Esophagus (tissue), 2 donors: Measurements from ENCODE around the gene USP47. TPM values are rescaled to one million over a fixed set of nuclear protein-coding genes. Genes with fewer than 3 reads are reported as not detected.

Experiments
- H3K27ac ChIP-seq, 2 donors: one replicate each; pipeline ENCODE4 v1.5.1; 2013; ENCODE audit warnings: low read depth in 2 of 2, mild to moderate bottlenecking in 2 of 2, inconsistent platforms in 1 of 2, low read length in 1 of 2, moderate library complexity in 1 of 2
- H3K27me3 ChIP-seq, 2 donors: one replicate each; pipeline ENCODE4 v1.6.1; 2013; ENCODE audit warnings: low read length in 2 of 2, control low read depth in 1 of 2, mild to moderate bottlenecking in 1 of 2; ENCODE audit not compliant: insufficient read depth in 2 of 2, control insufficient read depth in 1 of 2
- H3K36me3 ChIP-seq, 2 donors: one replicate each; pipeline ENCODE4 v1.6.1; 2013; ENCODE audit warnings: low read length in 1 of 2; ENCODE audit not compliant: control insufficient read depth in 2 of 2, insufficient read depth in 2 of 2
- H3K4me1 ChIP-seq, 2 donors: one replicate each; pipeline ENCODE4 v1.6.1; 2013; ENCODE audit warnings: low read length in 1 of 2; ENCODE audit not compliant: control insufficient read depth in 2 of 2, insufficient read depth in 2 of 2
- H3K4me3 ChIP-seq, 2 donors: one replicate each; pipeline ENCODE4 v1.5.1; 2013; ENCODE audit warnings: low read length in 2 of 2, mild to moderate bottlenecking in 2 of 2, low read depth in 1 of 2, moderate library complexity in 1 of 2
- H3K9me3 ChIP-seq, 2 donors: one replicate each; pipeline ENCODE4 v1.6.1; 2013; ENCODE audit warnings: mild to moderate bottlenecking in 2 of 2, low read depth in 1 of 2, low read length in 1 of 2, moderate library complexity in 1 of 2; ENCODE audit not compliant: control insufficient read depth in 2 of 2, insufficient read depth in 1 of 2
- WGBS, 2 donors: extraction: QIAGEN DNeasy Blood & Tissue Kit; methylation state at CpG; one replicate each; pipeline ENCODE4 v1.1.7; 2013; 5-methylcytosine and 5-hydroxymethylcytosine counted together
- polyA plus RNA-seq, 2 donors: library from polyadenylated mRNA; stranded (reverse); fragments of 200-250 nt; gene quantifications; one replicate each; pipeline ENCODE4 v1.2.3, GENCODE V29; 2013
- donor health status: healthy with polysubstance abuse.
- donor health status: Bipolar disorder and iron deficiency.

Gene USP47
- polyA plus RNA-seq, 2 donors: 19.7 to 20.0 TPM

DNA sequence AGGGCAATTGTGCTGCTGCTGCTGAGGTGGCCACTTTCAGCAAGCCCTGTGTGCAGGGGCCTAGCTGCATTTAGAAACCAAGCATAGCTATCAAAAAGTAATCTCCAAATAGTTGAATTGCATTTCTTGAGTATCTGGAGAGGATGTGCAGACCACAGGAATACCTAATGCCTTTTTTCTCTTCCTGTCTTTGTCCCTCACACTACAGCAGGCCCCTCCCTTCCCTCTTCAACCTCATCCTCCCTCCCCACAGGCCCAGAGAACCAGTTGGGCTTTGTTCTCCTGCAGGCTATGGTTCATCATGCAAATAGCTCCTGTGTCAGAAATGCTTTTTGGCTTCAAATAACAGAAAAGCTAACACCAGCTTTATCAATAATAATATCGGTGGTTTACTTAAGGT is 118.9 kb downstream of the USP47 start:
- no peaks in the 10 kb centered on the region for H3K4me1 ChIP-seq
- no peak overlapping the region for H3K4me3 ChIP-seq
- no peak overlapping the region for H3K27ac ChIP-seq
- H3K36me3 ChIP-seq: peaks cover 2 to 10% of the 10 kb centered on the region in 2 donors
- 51 to 70% methylated on average over 1 of the region's 1 CpG for WGBS, 2 donors
- H3K27me3 ChIP-seq: no peaks in the 10 kb centered on the region
- H3K9me3 ChIP-seq: no peaks in the 10 kb centered on the region

DNA sequence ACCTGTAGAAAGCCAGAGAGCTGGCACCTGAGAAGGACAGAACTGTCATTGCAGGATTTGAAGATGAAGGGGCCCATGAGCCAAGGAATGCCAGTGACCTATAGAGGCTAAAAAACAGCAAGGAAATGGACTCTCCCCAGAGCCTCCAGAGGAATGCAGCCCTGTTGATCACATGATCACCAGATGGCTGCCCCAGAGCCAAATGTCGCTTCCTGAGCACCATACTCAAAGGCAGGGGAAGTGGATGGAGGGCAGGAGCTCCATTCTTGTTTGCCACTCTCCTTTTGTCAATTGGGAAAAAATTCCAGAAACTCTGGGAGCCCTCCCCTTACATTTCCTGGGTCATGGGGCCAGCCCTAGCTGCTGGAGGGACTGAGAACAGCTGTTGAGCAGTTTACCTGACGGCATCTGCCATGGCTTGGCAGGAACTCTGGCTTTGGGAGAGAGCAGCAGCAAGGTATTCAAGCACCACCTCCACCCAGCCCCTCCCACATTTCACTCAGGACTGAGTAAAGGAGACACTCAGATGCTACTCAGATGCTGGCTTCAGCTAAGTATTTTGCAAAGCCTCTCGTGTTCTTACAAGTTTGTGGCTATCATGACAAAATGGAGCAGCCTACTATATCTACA is 119.7 kb downstream of the USP47 start:
- Histone ChIP-seq H3K27me3 (no peaks in the 10 kb centered on the region), H3K36me3 (peaks cover 2 to 6% of the 10 kb centered on the region in 2 donors), H3K4me1 (no peaks in the 10 kb centered on the region), H3K4me3 (no peak overlapping the region), H3K9me3 (no peaks in the 10 kb centered on the region), H3K27ac (no peak overlapping the region)
- WGBS, 2 donors: 70 to 78% methylated on average over 3 of the region's 3 CpGs

DNA sequence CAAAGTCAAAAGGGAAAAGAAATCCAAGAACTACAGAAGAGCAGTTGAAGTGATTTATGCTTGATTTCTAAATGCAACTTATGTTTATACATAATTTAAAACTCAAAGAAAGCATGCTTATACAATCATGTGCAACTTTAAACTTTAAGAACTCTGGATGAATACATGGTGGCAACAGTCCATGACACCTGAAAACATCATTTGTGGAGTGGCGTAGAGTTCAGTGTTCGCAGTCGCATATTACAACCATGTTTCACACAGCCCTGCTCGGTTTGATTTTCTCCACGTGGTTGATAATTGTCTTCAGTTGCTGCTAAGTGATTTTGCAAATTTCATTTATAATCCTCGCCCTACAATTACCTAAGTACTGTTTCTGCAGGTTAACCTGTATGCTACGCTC is 121.3 kb downstream of the USP47 start:
- 85 to 90% methylated on average over 7 of the region's 7 CpGs for WGBS, 2 donors
- Histone ChIP-seq H3K27me3 (no peaks in the 10 kb centered on the region), H3K4me3 (no peak overlapping the region), H3K27ac (no peak overlapping the region), H3K4me1 (no peaks in the 10 kb centered on the region), H3K9me3 (no peaks in the 10 kb centered on the region), H3K36me3 (peaks cover 2 to 4% of the 10 kb centered on the region in 2 donors)

DNA sequence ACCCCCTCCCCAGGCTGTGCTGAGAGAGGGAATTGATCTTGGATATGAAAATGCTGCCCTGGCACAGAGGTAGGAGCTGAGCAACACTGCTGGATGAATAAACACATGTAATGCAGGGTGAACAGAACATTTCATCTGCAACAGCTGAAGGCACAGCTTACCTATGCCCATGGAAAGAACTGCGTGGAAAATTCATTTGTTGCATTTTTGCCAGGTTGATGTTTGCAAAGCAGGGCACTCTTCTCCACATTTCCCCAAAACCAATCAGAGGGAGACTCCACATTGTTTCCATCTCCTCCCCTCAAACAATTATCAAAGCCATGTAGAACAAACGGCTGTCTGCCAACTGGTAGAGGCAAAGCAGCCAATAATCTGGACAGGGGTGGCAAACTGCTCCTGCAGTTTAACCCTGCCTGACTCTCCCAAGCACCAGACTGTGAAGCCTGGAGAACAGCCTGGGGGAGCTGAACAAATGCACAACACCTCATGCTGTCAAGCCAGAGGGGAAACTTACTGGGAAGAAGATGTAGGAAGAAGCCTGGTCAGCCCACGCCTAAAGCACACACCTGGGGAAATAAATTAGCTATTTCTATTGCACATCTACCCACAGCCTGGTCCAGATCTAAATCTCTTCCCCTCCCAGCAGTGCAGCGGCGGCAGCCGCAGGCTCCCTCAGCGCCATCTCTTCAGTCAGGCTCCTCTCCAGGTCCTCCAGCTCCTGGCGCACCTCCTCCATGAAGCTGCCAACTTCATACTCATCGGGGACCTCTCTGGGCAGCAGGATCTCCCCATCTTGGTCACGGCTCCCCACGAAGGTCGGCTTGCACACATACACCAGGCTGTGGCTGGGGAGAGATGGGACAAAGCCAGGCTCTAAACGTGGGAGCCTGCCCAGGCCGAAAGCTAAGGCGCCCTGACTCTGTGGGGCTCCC is 122.3 kb downstream of the USP47 start:
- Histone ChIP-seq H3K36me3 (no peaks in the 10 kb centered on the region), H3K9me3 (no peaks in the 10 kb centered on the region), H3K4me1 (peaks cover 0 to 2% of the 10 kb centered on the region in 2 donors), H3K27me3 (no peaks in the 10 kb centered on the region), H3K4me3 (no peak overlapping the region), H3K27ac (no peak overlapping the region)
- WGBS, 2 donors: 58 to 74% methylated on average over 15 of the region's 15 CpGs

DNA sequence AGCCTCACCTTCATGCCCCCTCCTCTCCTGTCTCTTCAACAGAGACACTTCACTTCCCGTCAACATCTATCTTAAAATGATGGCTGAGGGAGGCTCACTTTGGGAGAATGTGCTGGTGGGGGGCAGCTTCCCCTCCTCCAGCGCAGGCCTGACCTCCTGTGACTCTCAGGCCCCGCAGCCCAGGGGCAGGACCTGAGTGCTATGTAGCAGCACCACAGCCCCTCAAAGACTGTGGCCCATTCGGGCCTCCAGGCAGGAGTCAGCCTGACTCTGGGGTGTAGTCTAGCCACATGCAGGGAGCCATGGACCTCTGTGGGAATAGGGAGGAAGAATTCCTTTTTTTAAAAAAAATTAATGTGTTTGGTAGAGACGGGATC is 123.0 kb downstream of the USP47 start:
- no peaks in the 10 kb centered on the region for H3K36me3 ChIP-seq
- no peak overlapping the region for H3K4me3 ChIP-seq
- H3K9me3 ChIP-seq: no peaks in the 10 kb centered on the region
- WGBS, 2 donors: 92% methylated on average over 5 of the region's 5 CpGs
- no peak overlapping the region for H3K27ac ChIP-seq
- H3K4me1 ChIP-seq: peaks cover 0 to 2% of the 10 kb centered on the region in 2 donors
- no peaks in the 10 kb centered on the region for H3K27me3 ChIP-seq

DNA sequence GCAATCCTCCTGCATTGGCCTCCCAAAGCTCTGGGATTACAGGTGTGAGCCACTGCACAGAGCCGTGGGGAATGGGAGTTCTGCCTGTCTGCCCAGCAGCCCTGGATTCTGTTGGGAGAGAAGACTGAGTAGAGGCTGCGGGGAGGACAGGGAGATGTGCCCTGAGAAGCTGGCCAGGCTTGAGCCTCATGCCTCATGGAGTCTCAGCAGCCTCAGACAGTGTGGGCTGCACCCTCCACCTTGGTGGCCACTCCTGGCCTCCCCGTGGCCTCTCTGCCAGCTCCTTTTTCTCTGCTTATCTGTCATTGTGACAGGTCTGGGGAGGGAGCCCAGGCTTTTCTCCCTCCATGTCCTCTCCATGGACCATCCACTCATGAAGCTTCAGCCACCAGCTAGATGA is 123.4 kb downstream of the USP47 start:
- no peaks in the 10 kb centered on the region for H3K9me3 ChIP-seq
- 76 to 81% methylated on average over 3 of the region's 3 CpGs for WGBS, 2 donors
- no peak overlapping the region for H3K27ac ChIP-seq
- H3K4me3 ChIP-seq: no peak overlapping the region
- peaks cover 0 to 2% of the 10 kb centered on the region in 2 donors for H3K4me1 ChIP-seq
- no peaks in the 10 kb centered on the region for H3K36me3 ChIP-seq
- H3K27me3 ChIP-seq: no peaks in the 10 kb centered on the region

DNA sequence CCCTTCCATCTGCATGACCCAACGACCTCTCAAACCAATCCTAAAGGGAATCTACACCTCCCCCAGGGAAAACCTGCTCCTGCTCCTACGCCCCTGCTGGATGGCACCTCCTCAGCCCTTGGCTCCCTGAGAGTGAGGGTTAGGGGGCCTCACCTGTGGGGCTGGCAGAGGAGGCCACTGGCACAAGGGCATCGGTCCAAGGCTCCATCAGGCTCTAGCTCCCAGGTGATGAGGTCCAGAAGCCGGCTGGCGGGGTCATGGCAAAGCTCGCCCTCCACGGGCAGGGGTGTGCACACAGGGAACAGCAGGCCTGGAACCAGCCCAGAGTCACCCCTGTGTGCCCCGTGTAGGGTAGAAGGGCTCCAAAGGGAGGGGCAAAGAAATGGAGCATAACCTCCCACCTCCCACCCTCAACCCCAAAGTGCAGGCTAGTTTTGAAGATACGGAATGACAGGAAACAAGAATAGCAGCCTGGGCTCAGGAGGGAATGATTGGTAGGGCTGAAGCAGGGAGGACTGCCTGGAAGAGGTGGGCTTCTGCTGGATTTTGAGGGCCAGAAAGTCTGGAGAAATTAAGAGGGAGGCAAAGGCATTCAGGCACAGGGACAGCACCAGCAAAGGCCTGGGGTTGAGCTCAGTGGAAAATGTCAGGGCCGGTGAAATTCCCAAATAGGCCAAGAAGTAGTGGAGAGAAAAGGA is 124.0 kb downstream of the USP47 start:
- H3K36me3 ChIP-seq: no peaks in the 10 kb centered on the region
- 90 to 92% methylated on average over 10 of the region's 10 CpGs for WGBS, 2 donors
- no peak overlapping the region for H3K27ac ChIP-seq
- peaks cover 0 to 2% of the 10 kb centered on the region in 2 donors for H3K4me1 ChIP-seq
- no peaks in the 10 kb centered on the region for H3K9me3 ChIP-seq
- no peaks in the 10 kb centered on the region for H3K27me3 ChIP-seq
- H3K4me3 ChIP-seq: no peak overlapping the region

DNA sequence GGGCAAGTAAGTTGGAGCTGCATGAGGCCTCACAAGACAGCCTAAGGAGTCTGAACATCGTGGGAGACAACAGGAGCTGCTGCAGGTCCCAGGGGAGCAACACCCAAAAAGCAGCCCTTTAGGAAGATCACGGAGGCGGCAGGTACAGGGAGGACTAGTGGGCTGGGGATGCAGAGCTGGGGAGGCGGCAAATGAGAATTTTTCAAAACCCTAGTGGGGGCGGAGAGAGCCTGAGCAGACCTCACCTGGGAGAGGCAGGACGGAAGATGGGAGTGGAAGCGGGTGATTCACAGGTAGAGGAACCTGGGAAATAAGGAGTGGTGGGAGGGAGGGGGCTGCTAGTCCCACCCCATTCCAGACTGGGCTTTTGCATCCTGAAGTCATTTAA is 124.6 kb downstream of the USP47 start:
- no peaks in the 10 kb centered on the region for H3K36me3 ChIP-seq
- peaks cover 0 to 2% of the 10 kb centered on the region in 2 donors for H3K4me1 ChIP-seq
- 92 to 94% methylated on average over 7 of the region's 7 CpGs for WGBS, 2 donors
- H3K27me3 ChIP-seq: no peaks in the 10 kb centered on the region
- H3K9me3 ChIP-seq: no peaks in the 10 kb centered on the region
- no peak overlapping the region for H3K27ac ChIP-seq
- no peak overlapping the region for H3K4me3 ChIP-seq

DNA sequence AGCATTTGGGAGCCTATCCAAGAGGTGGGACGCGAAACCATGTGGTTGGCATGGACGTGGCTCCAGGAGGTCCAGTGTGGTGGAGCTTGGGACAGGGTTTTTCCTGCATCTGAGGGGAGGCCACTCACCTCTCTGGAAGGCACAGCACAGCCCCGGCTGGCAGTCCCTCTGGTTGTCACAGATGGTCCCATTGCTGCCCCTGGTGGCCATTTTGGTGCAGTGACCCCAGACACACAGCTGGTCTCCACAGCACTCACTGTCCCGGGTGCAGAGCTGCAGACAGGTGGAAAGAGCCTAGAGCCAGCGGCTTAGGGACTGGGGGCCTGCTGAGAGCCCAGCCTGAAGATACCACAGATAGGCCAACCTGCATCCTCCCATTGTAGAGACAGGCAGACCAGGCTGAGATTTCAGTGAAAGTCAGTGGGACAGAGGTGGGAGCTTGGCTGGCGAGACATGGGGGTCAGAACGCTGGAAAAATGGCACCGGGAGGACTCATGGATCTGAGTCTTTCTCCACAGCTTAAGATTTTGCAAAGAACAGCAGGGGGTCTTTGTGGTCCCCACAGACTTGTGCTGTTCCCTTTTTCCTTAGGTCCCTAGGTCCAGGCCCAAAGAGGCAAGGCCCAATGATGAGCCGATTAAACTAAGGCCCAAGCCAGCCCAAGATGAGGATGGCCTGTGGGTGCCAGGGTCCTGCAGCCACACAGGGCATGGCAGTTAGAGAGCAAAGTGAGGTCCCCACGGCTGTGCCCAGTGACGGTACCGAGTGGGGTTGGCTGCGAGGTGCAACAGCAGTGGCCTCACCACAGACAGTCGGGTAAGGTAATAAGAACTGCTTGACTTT is 125.3 kb downstream of the USP47 start:
- WGBS, 2 donors: 67 to 70% methylated on average over 15 of the region's 15 CpGs
- no peaks in the 10 kb centered on the region for H3K36me3 ChIP-seq
- H3K4me1 ChIP-seq: peaks cover 0 to 2% of the 10 kb centered on the region in 2 donors
- H3K9me3 ChIP-seq: no peaks in the 10 kb centered on the region
- no peak overlapping the region for H3K4me3 ChIP-seq
- no peak overlapping the region for H3K27ac ChIP-seq
- no peaks in the 10 kb centered on the region for H3K27me3 ChIP-seq
